Measurements from ENCODE around the gene PBX1. TPM values are rescaled to one million over a fixed set of nuclear protein-coding genes. Genes with fewer than 3 reads are reported as not detected.
A peak's percentile ranks its signal among the peaks of the same experiment; 100 is the strongest.

The PBX1 gene
- total and polyA plus RNA-seq, 2 experiments from 2014 or later, result 40.0 to 104 TPM

DNA sequence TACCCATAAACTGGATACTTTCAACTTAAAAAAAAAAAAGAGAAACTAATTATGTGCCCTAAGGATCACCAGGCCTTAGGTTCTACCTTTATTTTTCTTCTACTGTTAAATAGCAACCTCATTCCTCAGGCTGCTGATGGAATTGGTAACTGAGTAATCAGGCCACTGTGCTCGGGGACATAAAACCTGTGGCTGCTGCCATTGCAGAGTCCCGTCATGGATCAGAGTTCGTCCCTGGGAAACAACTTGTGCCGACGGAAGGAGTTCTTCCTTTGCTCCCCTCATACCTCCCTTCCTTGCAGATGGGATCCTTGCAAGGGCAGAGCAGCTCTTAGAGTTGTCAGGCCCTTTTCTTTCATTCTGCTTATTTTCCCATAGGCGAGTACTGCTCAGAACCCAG is 123.6 kb downstream of the PBX1 start:
- ATAC-seq (no peak; the same call in 1 of the 3 replicates), DNase-seq (ENCODE audit: low spot score) (peak; percentile 12)
- no peak overlapping the region for H3K4me3 Mint-ChIP-seq
- H3K4me2 ChIP-seq, result no peak overlapping the region
- no peaks in the 10 kb centered on the region for H3K27me3 ChIP-seq (ENCODE audit: insufficient read depth)
- peaks cover 27% of the 10 kb centered on the region for H3K4me1 Mint-ChIP-seq
- TF ChIP-seq EZH2phosphoT487 (IDR thresholded peaks at IDR 0.05; ENCODE audit: unreplicated experiment) (no peak), ZNF331 (CRISPR knock-in tag; IDR thresholded peaks at IDR 0.05; ENCODE audit: low read depth) (no peak), NANOG (IDR thresholded peaks at IDR 0.05; ENCODE audit: borderline replicate concordance) (no peak), JUNB (IDR thresholded peaks at IDR 0.05; ENCODE audit: unreplicated experiment) (no peak), ZNF114 (CRISPR knock-in tag; IDR thresholded peaks at IDR 0.05) (no peak), POLR2AphosphoS5 (IDR thresholded peaks at IDR 0.05; ENCODE audit: low read depth) (no peak), EZH2 (IDR thresholded peaks at IDR 0.05; ENCODE audit: low read depth, unreplicated experiment) (no peak), STAT1 (IDR thresholded peaks at IDR 0.05; ENCODE audit: unreplicated experiment) (no peak), CREB1 (CRISPR knock-in tag; IDR thresholded peaks at IDR 0.05; ENCODE audit: low read depth) (no peak)
- TF ChIP-seq, protein P1, sequence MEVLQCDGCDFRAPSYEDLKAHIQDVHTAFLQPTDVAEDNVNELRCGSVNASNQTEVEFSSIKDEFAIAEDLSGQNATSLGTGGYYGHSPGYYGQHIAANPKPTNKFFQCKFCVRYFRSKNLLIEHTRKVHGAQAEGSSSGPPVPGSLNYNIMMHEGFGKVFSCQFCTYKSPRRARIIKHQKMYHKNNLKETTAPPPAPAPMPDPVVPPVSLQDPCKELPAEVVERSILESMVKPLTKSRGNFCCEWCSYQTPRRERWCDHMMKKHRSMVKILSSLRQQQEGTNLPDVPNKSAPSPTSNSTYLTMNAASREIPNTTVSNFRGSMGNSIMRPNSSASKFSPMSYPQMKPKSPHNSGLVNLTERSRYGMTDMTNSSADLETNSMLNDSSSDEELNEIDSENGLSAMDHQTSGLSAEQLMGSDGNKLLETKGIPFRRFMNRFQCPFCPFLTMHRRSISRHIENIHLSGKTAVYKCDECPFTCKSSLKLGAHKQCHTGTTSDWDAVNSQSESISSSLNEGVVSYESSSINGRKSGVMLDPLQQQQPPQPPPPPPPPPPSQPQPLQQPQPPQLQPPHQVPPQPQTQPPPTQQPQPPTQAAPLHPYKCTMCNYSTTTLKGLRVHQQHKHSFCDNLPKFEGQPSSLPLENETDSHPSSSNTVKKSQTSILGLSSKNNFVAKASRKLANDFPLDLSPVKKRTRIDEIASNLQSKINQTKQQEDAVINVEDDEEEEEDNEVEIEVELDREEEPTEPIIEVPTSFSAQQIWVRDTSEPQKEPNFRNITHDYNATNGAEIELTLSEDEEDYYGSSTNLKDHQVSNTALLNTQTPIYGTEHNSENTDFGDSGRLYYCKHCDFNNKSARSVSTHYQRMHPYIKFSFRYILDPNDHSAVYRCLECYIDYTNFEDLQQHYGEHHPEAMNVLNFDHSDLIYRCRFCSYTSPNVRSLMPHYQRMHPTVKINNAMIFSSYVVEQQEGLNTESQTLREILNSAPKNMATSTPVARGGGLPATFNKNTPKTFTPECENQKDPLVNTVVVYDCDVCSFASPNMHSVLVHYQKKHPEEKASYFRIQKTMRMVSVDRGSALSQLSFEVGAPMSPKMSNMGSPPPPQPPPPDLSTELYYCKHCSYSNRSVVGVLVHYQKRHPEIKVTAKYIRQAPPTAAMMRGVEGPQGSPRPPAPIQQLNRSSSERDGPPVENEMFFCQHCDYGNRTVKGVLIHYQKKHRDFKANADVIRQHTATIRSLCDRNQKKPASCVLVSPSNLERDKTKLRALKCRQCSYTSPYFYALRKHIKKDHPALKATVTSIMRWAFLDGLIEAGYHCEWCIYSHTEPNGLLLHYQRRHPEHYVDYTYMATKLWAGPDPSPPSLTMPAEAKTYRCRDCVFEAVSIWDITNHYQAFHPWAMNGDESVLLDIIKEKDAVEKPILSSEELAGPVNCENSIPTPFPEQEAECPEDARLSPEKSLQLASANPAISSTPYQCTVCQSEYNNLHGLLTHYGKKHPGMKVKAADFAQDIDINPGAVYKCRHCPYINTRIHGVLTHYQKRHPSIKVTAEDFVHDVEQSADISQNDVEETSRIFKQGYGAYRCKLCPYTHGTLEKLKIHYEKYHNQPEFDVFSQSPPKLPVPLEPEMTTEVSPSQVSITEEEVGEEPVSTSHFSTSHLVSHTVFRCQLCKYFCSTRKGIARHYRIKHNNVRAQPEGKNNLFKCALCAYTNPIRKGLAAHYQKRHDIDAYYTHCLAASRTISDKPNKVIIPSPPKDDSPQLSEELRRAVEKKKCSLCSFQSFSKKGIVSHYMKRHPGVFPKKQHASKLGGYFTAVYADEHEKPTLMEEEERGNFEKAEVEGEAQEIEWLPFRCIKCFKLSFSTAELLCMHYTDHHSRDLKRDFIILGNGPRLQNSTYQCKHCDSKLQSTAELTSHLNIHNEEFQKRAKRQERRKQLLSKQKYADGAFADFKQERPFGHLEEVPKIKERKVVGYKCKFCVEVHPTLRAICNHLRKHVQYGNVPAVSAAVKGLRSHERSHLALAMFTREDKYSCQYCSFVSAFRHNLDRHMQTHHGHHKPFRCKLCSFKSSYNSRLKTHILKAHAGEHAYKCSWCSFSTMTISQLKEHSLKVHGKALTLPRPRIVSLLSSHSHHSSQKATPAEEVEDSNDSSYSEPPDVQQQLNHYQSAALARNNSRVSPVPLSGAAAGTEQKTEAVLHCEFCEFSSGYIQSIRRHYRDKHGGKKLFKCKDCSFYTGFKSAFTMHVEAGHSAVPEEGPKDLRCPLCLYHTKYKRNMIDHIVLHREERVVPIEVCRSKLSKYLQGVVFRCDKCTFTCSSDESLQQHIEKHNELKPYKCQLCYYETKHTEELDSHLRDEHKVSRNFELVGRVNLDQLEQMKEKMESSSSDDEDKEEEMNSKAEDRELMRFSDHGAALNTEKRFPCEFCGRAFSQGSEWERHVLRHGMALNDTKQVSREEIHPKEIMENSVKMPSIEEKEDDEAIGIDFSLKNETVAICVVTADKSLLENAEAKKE (CRISPR knock-in tag; IDR thresholded peaks at IDR 0.05), result no peak
- TF ChIP-seq, protein P2, sequence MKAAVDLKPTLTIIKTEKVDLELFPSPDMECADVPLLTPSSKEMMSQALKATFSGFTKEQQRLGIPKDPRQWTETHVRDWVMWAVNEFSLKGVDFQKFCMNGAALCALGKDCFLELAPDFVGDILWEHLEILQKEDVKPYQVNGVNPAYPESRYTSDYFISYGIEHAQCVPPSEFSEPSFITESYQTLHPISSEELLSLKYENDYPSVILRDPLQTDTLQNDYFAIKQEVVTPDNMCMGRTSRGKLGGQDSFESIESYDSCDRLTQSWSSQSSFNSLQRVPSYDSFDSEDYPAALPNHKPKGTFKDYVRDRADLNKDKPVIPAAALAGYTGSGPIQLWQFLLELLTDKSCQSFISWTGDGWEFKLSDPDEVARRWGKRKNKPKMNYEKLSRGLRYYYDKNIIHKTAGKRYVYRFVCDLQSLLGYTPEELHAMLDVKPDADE (IDR thresholded peaks at IDR 0.05), result no peak
- TF ChIP-seq, protein P3, sequence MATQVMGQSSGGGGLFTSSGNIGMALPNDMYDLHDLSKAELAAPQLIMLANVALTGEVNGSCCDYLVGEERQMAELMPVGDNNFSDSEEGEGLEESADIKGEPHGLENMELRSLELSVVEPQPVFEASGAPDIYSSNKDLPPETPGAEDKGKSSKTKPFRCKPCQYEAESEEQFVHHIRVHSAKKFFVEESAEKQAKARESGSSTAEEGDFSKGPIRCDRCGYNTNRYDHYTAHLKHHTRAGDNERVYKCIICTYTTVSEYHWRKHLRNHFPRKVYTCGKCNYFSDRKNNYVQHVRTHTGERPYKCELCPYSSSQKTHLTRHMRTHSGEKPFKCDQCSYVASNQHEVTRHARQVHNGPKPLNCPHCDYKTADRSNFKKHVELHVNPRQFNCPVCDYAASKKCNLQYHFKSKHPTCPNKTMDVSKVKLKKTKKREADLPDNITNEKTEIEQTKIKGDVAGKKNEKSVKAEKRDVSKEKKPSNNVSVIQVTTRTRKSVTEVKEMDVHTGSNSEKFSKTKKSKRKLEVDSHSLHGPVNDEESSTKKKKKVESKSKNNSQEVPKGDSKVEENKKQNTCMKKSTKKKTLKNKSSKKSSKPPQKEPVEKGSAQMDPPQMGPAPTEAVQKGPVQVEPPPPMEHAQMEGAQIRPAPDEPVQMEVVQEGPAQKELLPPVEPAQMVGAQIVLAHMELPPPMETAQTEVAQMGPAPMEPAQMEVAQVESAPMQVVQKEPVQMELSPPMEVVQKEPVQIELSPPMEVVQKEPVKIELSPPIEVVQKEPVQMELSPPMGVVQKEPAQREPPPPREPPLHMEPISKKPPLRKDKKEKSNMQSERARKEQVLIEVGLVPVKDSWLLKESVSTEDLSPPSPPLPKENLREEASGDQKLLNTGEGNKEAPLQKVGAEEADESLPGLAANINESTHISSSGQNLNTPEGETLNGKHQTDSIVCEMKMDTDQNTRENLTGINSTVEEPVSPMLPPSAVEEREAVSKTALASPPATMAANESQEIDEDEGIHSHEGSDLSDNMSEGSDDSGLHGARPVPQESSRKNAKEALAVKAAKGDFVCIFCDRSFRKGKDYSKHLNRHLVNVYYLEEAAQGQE (IDR thresholded peaks at IDR 0.05; ENCODE audit: unreplicated experiment), result no peak
- TF ChIP-seq, protein P4, sequence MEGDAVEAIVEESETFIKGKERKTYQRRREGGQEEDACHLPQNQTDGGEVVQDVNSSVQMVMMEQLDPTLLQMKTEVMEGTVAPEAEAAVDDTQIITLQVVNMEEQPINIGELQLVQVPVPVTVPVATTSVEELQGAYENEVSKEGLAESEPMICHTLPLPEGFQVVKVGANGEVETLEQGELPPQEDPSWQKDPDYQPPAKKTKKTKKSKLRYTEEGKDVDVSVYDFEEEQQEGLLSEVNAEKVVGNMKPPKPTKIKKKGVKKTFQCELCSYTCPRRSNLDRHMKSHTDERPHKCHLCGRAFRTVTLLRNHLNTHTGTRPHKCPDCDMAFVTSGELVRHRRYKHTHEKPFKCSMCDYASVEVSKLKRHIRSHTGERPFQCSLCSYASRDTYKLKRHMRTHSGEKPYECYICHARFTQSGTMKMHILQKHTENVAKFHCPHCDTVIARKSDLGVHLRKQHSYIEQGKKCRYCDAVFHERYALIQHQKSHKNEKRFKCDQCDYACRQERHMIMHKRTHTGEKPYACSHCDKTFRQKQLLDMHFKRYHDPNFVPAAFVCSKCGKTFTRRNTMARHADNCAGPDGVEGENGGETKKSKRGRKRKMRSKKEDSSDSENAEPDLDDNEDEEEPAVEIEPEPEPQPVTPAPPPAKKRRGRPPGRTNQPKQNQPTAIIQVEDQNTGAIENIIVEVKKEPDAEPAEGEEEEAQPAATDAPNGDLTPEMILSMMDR (conservative IDR thresholded peaks at IDR 0.05; ENCODE audit: low read depth in 2 of 2), result no peak
- no peak overlapping the region for H3K27ac ChIP-seq (ENCODE audit: low read depth)
- 0 out of 2 replicates have a peak overlapping the region, but pooled peaks have one; percentile 31 for H3K27ac Mint-ChIP-seq
- H3K9me2 ChIP-seq (ENCODE audit: insufficient read depth), result no peaks in the 10 kb centered on the region
- no peaks in the 10 kb centered on the region; the same call in 2 of the 3 replicates for H3K9me3 Mint-ChIP-seq
- no peak overlapping the region for H3K4me3 ChIP-seq
- H3F3A ChIP-seq (replicated peaks; ENCODE audit: low read depth), result 0 out of 2 replicates have a peak, but pooled peaks cover under 1% of the 10 kb centered on the region
- H3K4me1 ChIP-seq (ENCODE audit: insufficient read depth), result no peaks in the 10 kb centered on the region
- peaks cover 9% of the 10 kb centered on the region for H4K20me1 ChIP-seq (replicated peaks; ENCODE audit: insufficient read depth)
- 0 out of 2 replicates have a peak, but pooled peaks cover 3% of the 10 kb centered on the region for H3K36me3 ChIP-seq (ENCODE audit: insufficient read depth)
- peaks cover 3% of the 10 kb centered on the region for H3K27me3 Mint-ChIP-seq (ENCODE audit: insufficient read depth, low read depth, poor library complexity)
- H2AFZ ChIP-seq, result no peak overlapping the region
- peaks cover 69% of the 10 kb centered on the region for H3K79me2 ChIP-seq (replicated peaks; ENCODE audit: insufficient read depth)
- H3K36me3 Mint-ChIP-seq (ENCODE audit: low read depth), result peaks cover 17% of the 10 kb centered on the region

All from GM23338 (cell line).